ENCODE measurements around the gene IFT122.
A peak's percentile ranks its signal among the peaks of the same experiment; 100 is the strongest.
"Not testable (repeated sequence)": the region's sequence is repeated elsewhere in the genome, so short reads cannot be mapped to it uniquely, and the experiment has no call there.

IFT122 gene, protein sequence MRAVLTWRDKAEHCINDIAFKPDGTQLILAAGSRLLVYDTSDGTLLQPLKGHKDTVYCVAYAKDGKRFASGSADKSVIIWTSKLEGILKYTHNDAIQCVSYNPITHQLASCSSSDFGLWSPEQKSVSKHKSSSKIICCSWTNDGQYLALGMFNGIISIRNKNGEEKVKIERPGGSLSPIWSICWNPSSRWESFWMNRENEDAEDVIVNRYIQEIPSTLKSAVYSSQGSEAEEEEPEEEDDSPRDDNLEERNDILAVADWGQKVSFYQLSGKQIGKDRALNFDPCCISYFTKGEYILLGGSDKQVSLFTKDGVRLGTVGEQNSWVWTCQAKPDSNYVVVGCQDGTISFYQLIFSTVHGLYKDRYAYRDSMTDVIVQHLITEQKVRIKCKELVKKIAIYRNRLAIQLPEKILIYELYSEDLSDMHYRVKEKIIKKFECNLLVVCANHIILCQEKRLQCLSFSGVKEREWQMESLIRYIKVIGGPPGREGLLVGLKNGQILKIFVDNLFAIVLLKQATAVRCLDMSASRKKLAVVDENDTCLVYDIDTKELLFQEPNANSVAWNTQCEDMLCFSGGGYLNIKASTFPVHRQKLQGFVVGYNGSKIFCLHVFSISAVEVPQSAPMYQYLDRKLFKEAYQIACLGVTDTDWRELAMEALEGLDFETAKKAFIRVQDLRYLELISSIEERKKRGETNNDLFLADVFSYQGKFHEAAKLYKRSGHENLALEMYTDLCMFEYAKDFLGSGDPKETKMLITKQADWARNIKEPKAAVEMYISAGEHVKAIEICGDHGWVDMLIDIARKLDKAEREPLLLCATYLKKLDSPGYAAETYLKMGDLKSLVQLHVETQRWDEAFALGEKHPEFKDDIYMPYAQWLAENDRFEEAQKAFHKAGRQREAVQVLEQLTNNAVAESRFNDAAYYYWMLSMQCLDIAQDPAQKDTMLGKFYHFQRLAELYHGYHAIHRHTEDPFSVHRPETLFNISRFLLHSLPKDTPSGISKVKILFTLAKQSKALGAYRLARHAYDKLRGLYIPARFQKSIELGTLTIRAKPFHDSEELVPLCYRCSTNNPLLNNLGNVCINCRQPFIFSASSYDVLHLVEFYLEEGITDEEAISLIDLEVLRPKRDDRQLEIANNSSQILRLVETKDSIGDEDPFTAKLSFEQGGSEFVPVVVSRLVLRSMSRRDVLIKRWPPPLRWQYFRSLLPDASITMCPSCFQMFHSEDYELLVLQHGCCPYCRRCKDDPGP

DNA sequence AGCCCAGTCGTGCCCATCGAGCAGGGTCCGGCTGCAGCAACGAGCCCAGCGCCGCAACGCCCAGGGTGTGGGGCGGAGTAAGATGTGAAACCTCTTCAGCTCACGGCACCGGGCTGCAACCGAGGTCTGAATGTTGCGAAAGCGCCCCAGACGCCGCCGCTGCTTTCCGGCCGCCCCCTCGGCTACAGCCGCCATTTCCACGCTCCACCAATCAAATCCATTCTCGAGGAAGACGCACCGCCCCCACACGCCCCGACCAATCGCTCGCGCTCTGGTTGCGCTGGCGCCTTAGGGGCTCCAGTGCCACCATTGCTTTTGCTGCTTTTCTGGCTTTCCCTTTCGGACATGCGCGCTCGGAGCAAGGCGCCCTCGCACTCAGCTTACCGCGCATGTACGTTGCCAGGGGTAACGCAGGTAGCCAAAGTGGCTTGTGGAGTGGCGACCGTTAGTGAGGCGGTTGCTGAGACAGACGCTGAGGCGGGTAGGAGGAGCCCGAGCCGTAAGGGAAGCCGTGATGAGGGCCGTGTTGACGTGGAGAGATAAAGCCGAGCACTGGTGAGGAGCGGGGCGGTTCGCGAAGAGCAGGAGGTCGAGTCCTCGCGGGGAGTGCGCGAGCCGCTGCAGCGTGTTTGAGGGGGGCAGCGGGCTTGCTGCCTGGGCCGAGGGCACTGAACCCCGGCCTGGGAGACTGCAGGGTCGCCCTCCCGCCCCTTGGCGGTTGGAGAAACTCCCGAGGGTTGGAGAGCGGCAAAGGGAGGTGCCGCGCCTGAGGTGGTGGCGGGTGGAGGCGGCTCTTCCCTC is at the start of gene IFT122, which contains the start of gene MBD4:
Gene IFT122, plus strand, starts transcription at position 408 of the 801 bp plus-strand sequence. Its CDS starts 107 bp downstream, at position 515.
Gene MBD4, minus strand, starts transcription at position 132 of the 801 bp plus-strand sequence. Its CDS starts 115 bp downstream, at position 17.
- DNase-seq = peak; percentile 99

DNA sequence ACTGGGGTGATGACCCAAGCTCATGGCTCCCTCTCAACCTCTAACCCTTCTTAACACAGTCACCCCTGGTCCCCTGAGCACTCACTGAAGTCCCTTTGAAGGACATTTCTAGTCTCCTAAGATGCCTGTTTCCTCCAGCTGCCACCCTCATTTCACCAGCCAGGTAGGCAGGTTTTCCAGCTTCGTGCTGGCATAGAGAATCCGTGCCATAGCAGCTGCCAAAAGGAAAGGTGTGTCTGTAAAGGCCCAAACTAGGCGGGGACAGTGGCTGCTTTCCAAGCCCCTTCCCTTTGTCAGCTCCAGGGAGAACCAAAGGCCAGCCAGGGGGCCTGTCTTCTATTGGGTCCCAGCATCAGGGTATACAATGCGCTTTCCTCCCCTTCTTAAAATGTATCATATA is 48.4 kb upstream of the IFT122 start:
- not testable (repeated sequence) for DNase-seq

DNA sequence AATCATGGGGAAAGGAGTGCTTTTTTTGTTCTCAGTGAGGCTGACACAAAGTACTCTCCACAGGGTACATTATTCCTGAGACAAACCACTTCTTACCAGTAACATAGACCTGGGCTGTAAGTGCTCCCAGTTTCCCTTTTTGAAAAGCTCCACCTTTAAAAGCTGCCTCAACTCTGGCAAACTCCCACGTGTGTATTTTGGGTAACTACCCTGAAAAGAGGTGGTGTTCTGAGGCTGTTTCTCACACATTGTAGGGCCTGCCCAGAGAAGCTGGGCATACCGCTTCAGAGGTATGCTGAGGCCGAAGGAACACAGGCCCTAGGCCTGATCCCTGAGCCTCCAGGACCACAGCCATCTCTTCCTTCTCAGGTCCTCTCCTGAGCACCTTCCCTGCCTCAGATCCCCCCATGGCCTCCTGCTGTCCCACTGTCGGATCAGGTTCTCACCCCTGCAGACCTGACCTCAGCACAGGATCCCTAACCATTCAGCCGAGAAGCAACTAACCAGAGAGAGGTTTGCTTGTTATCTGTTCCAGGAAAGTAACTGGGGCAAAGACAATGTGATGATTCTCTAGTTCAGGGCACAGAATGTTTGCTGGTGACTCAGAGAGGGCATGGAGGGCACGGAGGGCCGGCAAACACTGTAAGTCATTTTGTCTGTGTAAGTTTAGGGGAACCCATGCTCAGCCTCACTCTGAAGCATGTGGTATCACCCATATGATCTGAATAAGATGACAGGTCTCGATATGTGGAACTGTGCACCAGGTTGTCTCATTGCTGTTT is 47.7 kb upstream of the IFT122 start:
- DNase-seq = not testable (repeated sequence)

DNA sequence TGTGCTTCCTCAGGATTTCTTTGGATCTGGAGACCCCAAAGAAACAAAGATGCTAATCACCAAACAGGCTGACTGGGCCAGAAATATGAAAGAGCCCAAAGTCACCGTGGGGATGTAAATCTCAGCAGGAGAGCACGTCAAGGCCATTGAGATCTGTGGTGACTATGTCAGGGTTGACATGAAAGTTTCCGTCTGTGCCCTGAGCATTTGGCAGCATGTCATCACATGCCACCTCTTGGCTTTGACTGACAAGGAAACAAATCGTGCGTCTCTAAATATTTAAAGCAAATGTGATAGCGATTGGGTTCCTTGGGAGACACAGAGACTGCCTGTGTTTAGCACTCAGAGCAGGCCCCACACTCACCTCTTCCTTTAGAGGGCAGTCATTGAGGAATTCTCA is 46.8 kb upstream of the IFT122 start:
- no peak for DNase-seq

DNA sequence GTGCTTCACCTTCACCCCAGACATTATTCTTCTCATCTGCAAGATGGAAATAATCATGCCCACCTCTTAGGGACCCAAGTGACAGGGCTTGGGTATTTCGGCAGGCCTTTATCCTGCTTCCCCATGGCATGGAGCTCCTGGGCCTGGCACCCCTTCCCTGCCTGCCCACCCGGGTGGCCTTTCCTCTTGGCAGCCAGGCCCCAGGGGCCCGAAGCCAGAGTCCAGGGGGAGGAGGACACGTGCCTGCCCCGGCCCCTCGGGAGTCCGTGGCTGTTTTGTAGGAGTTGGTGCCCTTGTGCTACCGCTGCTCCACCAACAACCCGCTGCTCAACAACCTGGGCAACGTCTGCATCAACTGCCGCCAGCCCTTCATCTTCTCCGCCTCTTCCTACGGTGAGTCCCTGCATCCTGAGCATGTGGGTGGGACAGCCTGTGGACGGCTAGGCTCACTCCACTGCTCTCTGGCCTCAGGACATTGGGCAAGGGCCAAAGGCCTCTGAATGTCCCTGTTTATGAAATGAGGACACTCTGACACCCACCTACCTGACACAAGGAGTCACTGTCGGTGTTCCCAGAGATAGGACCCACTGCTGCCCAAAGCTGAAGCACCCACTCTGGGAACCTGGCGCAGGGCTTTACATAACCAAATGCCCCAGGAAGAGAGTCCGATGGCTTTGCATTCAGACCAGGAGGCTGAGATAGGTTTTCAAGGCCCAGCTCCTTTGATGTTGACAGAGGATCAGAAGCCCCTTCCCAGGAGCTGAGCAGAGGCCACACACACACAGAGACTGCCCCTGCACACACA is 46.1 kb upstream of the IFT122 start:
- not testable (repeated sequence) for DNase-seq

DNA sequence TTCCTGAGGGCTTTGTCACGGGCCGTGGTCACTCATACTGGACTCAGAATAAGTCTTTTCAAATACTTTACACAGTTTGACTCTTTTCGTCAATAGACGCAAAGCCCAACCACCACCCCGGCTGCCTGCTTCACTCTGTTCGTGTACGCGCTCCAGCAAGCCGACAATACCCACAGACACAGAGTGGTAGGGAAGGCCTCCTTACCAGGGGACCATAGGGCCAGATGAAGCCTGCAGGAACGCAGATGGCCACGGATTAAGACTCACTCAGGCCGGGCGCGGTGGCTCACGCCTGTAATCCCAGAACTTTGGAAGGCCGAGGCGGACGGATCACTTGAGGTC is 41.2 kb upstream of the IFT122 start:
- peak; percentile 22 for DNase-seq

DNA sequence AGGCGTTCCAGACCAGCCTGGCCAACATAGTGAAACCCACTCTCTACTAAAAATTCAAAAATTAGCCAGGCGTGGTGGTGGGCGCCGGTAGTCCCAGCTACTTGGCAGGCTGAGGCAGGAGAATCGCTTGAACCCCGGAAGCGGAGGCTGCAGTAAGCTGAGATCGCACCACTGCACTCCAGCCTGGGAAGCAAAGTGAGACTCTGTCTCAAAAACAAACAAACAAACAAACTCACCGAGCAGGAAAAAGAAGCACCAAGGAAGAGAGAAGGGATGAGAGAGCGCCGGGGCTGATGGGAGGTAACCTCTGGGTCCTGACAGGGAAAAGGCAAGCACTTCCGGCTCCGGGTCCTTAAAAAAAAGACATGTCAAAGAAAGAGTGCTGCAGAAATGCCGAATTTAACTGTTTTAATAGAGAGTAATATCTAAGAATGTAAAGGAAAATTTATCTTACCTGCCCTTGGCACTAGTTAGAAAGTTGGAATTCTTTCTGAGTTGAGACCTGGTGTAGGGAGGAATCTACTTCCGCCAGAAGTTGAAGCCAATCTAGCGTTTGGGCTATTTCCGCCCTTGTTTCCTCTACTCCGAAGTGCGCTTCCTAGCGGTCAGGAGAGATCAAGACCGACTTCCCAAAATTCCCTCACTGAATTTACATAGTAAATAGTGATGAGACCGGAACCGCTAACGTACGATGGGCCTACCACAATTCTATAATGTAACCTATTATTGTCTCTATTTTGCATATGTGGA is 40.7 kb upstream of the IFT122 start:
- peak; percentile 77 for DNase-seq

DNA sequence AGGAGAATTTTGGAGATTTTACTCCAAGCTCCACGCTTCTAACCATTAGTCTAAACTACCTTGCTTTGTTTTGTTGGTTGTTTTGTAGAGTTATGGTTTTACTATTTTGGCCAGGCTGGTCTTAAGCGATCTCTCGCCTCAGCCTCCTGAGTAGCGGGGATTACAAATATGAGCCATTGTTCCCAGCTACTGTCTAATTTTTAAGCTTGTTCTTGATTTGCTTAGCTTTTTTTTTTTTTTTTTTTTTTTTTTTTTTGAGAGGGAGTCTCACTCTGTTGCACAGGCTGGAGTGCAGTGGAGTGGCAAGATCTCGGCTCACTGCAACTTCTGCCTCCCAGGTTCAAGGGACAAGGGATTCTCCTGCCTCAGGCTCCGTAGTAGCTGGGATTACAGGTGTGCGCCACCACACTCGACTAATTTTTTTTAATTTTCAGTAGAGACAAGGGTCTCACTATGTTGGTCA is 40.1 kb upstream of the IFT122 start:
- peak; percentile 33 for DNase-seq

DNA sequence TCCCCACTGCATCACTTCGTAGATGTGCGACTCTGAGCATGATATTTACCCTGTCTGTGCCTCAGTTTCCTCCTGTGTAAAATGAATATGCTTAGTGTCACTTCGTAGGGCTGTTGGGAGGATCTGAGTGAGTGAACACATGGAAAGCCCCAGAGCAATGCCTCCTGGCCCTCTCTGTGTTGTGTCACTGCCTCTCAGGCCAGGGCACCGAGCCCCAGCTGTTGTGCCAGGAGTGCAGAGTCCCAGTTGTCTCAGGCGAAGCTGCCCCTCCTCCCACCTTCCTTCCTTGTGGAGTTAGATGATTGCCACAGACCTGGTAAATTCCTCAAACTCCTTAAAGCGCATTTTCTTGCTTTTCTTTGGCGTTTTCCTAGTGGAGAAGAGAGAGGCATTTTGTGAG is 37.8 kb upstream of the IFT122 start:
- DNase-seq = no peak

DNA sequence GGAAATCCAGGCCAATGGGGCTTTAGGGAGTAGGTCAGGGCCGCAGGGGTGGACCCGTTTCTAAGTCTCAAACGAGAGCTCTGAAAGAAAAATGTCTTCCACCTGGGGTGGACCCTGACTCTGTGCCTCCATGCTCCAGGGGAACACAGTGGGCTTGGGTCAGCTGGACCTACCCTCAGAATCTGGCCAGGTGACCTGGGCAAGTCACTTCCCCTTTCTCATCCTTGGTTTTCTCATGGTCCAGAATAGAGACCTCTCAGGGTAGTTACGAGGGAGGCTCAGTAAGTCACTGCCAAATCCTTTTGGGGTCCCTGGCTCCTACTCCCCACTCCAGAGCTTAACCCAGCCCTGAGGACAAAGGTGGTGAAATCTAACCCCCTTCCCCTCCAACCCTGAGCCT is 37.4 kb upstream of the IFT122 start:
- DNase-seq = no peak

DNA sequence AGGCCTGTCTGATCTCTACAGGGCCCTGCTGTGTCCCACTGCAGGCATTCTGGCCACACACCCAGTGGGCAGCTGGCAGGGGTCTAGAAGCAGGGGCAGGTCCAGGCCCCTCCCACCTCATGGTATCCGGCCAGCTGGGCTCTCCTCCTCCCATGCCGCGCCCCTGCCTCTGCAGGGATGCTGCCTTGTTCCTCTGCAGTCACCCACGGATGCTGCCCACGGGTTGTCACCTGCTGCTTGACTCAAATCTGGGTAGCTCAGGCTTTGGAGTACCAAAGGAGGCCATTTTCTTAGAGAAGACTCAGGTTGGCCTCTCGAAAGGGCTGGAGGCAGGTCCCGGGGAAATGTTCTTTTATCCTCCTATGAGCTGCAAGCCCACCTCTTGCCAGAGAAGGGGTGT is 36.6 kb upstream of the IFT122 start:
- DNase-seq = no peak

DNA sequence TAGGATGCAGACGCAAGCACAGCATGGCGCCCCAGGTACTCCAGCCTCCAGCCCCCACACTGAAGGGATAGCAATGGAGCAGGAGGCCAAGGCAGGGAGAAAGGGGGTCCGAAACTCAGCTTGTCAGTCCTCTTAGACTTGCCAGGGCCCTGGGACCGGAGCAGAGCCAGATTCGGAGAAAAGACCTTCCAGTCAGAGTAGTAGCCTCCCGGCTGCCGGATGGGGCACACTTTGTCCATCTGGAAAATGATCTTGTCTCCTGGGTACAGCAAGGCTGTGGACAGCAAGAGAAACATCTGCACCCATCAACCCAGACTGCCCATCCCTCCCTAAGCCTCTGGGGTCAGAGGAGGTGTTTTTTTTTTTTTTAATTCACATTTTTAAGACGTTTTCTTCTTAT is 35.9 kb upstream of the IFT122 start:
- DNase-seq = no peak

DNA sequence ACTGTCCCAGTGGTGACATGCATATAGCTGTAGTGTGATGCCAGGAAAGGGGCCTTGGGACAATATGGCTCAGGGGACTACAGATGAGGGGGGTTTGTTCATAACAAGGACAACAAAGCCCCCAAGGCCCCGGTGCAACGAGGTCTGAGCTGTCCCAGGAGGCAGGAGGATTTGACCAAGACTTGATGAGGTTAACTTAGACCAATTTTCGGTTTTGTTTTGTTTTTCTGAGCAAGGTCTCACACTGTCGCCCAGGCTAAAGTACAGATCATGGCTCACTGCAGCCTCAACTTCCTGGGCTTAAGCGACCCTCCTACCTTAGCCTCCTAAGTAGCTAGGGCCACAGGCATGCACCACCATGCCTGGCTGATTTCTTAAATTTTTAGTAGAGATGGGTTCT is 35.4 kb upstream of the IFT122 start:
- no peak for DNase-seq

DNA sequence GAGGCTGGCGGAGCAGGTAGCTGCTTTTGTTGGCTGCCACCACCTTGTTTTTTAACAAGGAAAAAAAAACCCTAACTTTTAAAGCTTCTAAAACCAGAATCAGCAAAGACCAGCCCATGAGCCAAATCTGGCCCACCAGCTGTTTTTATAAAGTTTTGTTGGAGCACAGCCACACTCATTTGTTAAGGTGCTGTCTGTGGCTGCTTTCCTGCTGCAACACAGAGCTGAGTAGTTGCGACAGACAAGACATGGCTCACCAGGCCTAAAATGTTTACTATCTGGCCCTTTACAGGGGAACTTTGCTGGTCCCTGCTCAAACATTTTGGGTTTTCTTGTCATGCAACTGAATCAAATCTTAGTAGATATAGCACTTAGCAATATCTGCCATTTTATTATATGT is 30.5 kb upstream of the IFT122 start:
- no peak for DNase-seq

DNA sequence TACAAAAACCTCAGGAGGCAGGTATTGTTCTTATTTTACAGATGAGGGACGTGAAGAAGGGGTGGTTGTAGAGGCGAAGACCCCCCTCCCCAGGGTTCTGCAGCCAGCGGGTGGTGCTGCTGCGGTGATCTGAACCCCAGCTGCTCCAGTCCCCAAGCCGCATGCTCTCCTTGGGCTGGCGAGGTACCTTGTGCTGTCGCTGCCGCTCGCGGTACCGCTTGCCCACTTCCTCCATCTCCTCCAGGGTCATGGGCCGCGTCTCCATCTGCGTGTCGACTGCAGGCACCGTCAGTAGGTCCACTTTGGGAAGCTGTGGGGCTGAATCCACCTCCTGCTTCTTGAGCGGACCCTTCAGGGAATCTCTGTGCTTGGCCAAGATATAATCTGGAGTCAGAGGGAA is 29.1 kb upstream of the IFT122 start:
- no peak for DNase-seq

DNA sequence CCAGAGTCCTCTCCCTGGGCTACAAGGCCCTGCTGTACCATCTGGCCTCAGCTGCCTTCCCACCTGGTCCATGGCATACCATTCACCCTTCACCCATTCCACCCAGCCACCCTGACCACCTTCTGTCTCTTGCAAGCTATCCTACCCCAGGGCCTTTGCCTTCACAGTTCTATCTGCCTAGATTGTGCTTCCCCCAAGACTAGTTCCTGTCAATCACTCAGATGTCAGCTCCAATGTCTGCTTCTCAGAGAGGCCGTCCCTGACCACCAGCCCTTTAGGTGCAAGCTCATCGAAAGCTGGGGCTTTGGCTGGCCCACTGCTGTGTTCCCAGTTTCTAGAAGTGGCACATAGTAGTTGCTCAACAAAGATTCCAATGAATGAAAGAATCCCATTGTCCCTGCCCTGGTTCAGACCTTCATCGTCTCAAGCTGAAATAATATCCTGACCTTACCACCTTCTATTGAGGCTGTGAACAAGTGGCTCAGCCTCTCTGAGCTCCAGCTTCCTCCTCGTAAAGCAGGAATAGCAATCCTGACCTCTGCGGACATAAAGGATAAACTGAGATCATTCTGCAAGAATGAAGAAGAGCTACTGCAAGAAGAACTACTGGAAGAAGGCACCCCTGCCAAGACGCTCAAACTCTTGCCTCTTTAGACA is 27.4 kb upstream of the IFT122 start:
- DNase-seq = no peak

DNA sequence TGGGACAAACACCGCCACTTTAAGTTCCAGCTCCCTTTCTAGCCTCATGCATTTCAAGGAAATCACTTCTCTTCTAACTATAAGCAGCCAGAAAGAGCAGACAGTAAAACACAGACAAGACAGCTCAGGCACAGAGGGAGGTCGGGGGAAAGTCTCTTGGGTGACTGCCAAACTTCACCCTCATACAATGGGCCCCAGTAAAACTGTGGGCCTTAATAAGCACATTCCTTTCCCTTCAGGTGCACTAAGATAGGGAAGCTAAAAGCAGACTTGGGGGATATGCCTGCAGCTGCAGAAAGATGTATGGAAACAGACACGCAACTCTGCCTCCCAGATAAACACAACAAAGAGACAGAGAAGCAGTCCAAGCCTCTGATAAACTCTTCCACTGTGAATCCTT is 26.8 kb upstream of the IFT122 start:
- not testable (repeated sequence) for DNase-seq

DNA sequence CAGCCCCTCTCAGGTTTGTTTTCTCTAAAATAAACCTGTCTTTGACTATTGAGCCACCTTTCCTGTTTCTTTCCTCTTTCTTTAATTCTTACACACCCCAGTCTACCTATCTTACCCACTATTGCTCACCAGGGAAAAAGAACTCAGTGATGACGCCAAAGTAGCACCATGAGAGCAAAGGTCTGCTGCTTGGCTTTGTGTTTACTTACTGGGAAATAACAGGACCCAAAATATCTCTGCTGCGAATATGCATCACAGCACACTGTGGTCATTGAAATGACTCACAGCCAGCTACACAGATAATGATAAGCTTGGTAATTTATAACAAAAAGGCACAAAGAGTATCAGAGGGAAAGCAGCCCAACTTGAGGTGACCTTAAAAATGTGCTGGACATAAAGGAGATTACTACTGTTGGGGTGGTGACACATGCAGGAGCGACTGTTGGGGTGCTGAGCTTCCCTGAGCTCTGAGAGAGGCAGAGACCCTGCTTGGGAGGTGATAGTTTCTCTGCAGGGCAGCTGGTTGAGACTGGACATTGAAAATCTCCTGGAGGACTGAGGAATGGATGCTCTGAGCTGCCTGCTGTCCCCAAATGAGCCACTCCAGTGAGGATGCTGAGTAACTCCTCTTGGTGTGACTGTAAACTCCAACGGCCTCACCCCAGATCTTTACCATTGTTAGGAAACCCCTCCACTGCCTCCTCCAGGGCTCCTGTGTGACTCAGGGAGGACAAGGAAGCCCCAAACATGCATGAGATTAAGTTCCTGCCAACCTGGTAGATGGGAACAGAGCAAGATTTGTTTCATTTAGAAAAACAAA is 26.1 kb upstream of the IFT122 start:
- no peak for DNase-seq
